Measurements from ENCODE around the gene TMEM132D. TPM values are rescaled to one million over a fixed set of nuclear protein-coding genes. Genes with fewer than 3 reads are reported as not detected.

The TMEM132D gene
- total RNA-seq, 5 donors from 2014 or later (not counting 1 experiment from before 2014, with no cell fraction given), result not detected

- no peak overlapping the region for H3K27ac Mint-ChIP-seq
- no peaks in the 10 kb centered on the region for H3K4me1 Mint-ChIP-seq
- no peaks in the 10 kb centered on the region for H3K9me3 ChIP-seq
- 88% methylated on average over 9 of the region's 10 CpGs for WGBS (ENCODE audit: insufficient coverage)
- H3K36me3 Mint-ChIP-seq, result no peaks in the 10 kb centered on the region
- H3K4me1 ChIP-seq (ENCODE audit: control insufficient read depth in 1 of 2, extremely low read depth in 1 of 2, insufficient read depth in 2 of 2, low read length in 2 of 2), result no peaks in the 10 kb centered on the region
- no peak overlapping the region for H3K4me3 ChIP-seq (ENCODE audit: control insufficient read depth in 1 of 2, extremely low read depth in 1 of 2, low read length in 1 of 2)
- ChIA-PET CTCF (no interaction called here), POLR2A (no interaction called here)
- H3K4me3 Mint-ChIP-seq, result no peak overlapping the region
- H3K9me3 Mint-ChIP-seq, result peaks cover under 1 to 20% (median 13%) of the 10 kb centered on the region in 3 donors
- H3K27ac ChIP-seq (ENCODE audit: low read length), result no peak overlapping the region
- no peaks in the 10 kb centered on the region for H3K27me3 Mint-ChIP-seq
- DNase-seq (no peak), ATAC-seq (replicated peaks in 1 of 4) (no peak)
- H3K36me3 ChIP-seq (ENCODE audit: control insufficient read depth in 2 of 2, extremely low read depth in 1 of 2, insufficient read depth in 1 of 2, low read length in 1 of 2), result no peaks in the 10 kb centered on the region
- peaks cover 0 to 4% of the 10 kb centered on the region in 2 experiments for H3K27me3 ChIP-seq (replicated peaks in 1 of 2; ENCODE audit: control insufficient read depth in 2 of 2, extremely low read depth in 1 of 2, insufficient read depth in 2 of 2, low read length in 1 of 2)
These were observed 23.6 kb upstream of the TMEM132D start for GRCh38 chr12:129927316-129927900.

- Mint-ChIP-seq H3K4me1 (no peaks in the 10 kb centered on the region), H3K27ac (no peak overlapping the region), H3K4me3 (no peak overlapping the region), H3K9me3 (no peaks in the 10 kb centered on the region), H3K36me3 (no peaks in the 10 kb centered on the region), H3K27me3 (peaks cover 5 to 7% of the 10 kb centered on the region in 2 donors)
- no peak overlapping the region for H3K27ac ChIP-seq (ENCODE audit: low read length)
- no peaks in the 10 kb centered on the region for H3K36me3 ChIP-seq (ENCODE audit: control insufficient read depth in 2 of 2, extremely low read depth in 1 of 2, insufficient read depth in 1 of 2, low read length in 1 of 2)
- ChIA-PET CTCF (interaction anchor here in 1 of 2 donors (0.6 to 1.3 kb wide), 3 partner anchors 1267 to 1652 kb away, joined by 3 to 4 read pairs (median 4); no protein-coding TSS in a partner anchor), POLR2A (no interaction called here)
- H3K27me3 ChIP-seq (replicated peaks in 1 of 2; ENCODE audit: control insufficient read depth in 2 of 2, extremely low read depth in 1 of 2, insufficient read depth in 2 of 2, low read length in 1 of 2), result peaks cover 0 to 10% of the 10 kb centered on the region in 2 experiments
- WGBS (ENCODE audit: insufficient coverage), result 11% methylated on average over 4 of the region's 8 CpGs
- no peak overlapping the region for H3K4me3 ChIP-seq (ENCODE audit: control insufficient read depth in 1 of 2, extremely low read depth in 1 of 2, low read length in 1 of 2)
- peak in 10 of 35 experiments; percentile 2 to 25 (median 4) for DNase-seq
- no peak for ATAC-seq (replicated peaks in 1 of 4)
- H3K9me3 ChIP-seq, result no peaks in the 10 kb centered on the region
- H3K4me1 ChIP-seq (ENCODE audit: control insufficient read depth in 1 of 2, extremely low read depth in 1 of 2, insufficient read depth in 2 of 2, low read length in 2 of 2), result no peaks in the 10 kb centered on the region
These were observed 7.7 kb upstream of the TMEM132D start for GRCh38 chr12:129911428-129912049.

DNA sequence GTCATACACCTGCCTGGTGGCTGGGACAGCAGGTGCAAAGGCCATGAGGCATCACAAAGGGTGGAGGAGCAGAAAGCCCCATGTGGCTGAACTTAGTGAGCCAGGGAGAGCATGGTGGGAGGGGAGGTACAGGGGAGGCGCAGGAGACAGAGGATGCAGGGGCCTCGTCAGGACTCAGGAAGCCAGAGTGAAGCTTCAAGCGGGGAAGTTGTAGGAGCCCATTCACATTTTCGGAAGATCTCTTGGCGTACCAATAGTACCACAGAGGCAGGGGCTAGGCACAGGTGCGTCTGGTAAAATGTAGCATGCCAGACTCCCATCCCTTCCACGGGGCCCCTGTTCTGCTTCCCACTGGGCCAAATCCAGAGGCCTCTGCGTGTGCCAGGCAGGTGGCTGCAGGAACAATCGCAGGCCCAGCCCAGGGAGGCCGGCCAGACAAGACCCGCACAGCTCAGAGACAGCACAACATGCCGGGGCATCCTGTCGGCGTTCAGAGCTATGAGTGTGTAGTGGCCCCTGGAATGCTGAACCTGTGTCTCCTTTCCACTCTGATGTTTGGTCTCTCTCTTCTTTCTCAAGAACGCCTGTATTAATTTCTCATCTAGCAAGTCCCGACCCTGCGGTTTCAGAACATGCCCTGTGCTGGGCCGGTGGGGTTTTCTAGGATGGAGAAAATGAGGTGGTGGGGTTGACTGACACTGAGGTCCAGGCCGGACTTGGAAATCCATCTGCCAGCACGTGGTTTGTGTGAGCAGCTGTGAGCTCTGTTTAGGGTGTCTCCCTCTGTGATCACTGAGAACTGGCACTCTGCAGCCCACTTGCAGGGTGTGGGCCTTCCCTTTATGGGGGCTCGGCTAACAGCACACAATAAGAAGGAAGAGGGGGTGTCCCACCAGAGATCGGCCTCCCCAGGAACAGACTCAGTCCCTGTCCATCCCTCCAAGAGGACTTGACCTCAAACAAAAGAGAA, 5.5 kb upstream of the TMEM132D start:
- H3K27me3 ChIP-seq (replicated peaks in 1 of 2; ENCODE audit: control insufficient read depth in 2 of 2, extremely low read depth in 1 of 2, insufficient read depth in 2 of 2, low read length in 1 of 2), result peaks cover 3 to 12% of the 10 kb centered on the region in 2 experiments
- no peaks in the 10 kb centered on the region for H3K9me3 ChIP-seq
- no peak for DNase-seq
- CTCF ChIA-PET, result no interaction called here
- Mint-ChIP-seq H3K27ac (no peak overlapping the region), H3K36me3 (no peaks in the 10 kb centered on the region), H3K4me1 (no peaks in the 10 kb centered on the region), H3K9me3 (no peaks in the 10 kb centered on the region), H3K27me3 (peaks cover 18 to 23% of the 10 kb centered on the region in 2 donors), H3K4me3 (no peak overlapping the region)
- H3K4me3 ChIP-seq (ENCODE audit: control insufficient read depth in 1 of 2, extremely low read depth in 1 of 2, low read length in 1 of 2), result no peak overlapping the region
- POLR2A ChIA-PET, result no interaction called here
- no peaks in the 10 kb centered on the region for H3K36me3 ChIP-seq (ENCODE audit: control insufficient read depth in 2 of 2, extremely low read depth in 1 of 2, insufficient read depth in 1 of 2, low read length in 1 of 2)
- WGBS (ENCODE audit: insufficient coverage), result 85% methylated on average over 15 of the region's 22 CpGs
- no peaks in the 10 kb centered on the region for H3K4me1 ChIP-seq (ENCODE audit: control insufficient read depth in 1 of 2, extremely low read depth in 1 of 2, insufficient read depth in 2 of 2, low read length in 2 of 2)
- H3K27ac ChIP-seq (ENCODE audit: low read length), result no peak overlapping the region
- no peak for ATAC-seq (replicated peaks in 1 of 4)

GRCh38 chr12:129903092-129903945, 506 bp downstream of the TMEM132D start:
- Histone ChIP-seq H3K27me3 (replicated peaks in 1 of 2; ENCODE audit: control insufficient read depth in 2 of 2, extremely low read depth in 1 of 2, insufficient read depth in 2 of 2, low read length in 1 of 2) (peaks cover 6 to 20% of the 10 kb centered on the region in 2 experiments), H3K27ac (ENCODE audit: low read length) (no peak overlapping the region), H3K9me3 (no peaks in the 10 kb centered on the region), H3K4me1 (ENCODE audit: control insufficient read depth in 1 of 2, extremely low read depth in 1 of 2, insufficient read depth in 2 of 2, low read length in 2 of 2) (no peaks in the 10 kb centered on the region), H3K36me3 (ENCODE audit: control insufficient read depth in 2 of 2, extremely low read depth in 1 of 2, insufficient read depth in 1 of 2, low read length in 1 of 2) (no peaks in the 10 kb centered on the region), H3K4me3 (ENCODE audit: control insufficient read depth in 1 of 2, extremely low read depth in 1 of 2, low read length in 1 of 2) (no peak overlapping the region)
- H3K4me1 Mint-ChIP-seq, result no peaks in the 10 kb centered on the region
- POLR2A ChIA-PET, result no interaction called here
- 10% methylated on average over 88 of the region's 93 CpGs for WGBS (ENCODE audit: insufficient coverage)
- no peaks in the 10 kb centered on the region for H3K36me3 Mint-ChIP-seq
- H3K27ac Mint-ChIP-seq, result no peak overlapping the region
- no peaks in the 10 kb centered on the region for H3K9me3 Mint-ChIP-seq
- ATAC-seq (replicated peaks in 1 of 4) (no peak), DNase-seq (no peak)
- H3K4me3 Mint-ChIP-seq, result no peak overlapping the region
- CTCF ChIA-PET, result no interaction called here
- H3K27me3 Mint-ChIP-seq, result peaks cover 36 to 42% of the 10 kb centered on the region in 2 donors

- Histone ChIP-seq H3K4me3 (ENCODE audit: control insufficient read depth in 1 of 2, extremely low read depth in 1 of 2, low read length in 1 of 2) (no peak overlapping the region), H3K27ac (ENCODE audit: low read length) (no peak overlapping the region), H3K9me3 (no peaks in the 10 kb centered on the region), H3K4me1 (ENCODE audit: control insufficient read depth in 1 of 2, extremely low read depth in 1 of 2, insufficient read depth in 2 of 2, low read length in 2 of 2) (no peaks in the 10 kb centered on the region), H3K27me3 (replicated peaks in 1 of 2; ENCODE audit: control insufficient read depth in 2 of 2, extremely low read depth in 1 of 2, insufficient read depth in 2 of 2, low read length in 1 of 2) (peaks cover 6 to 17% of the 10 kb centered on the region in 2 experiments), H3K36me3 (ENCODE audit: control insufficient read depth in 2 of 2, extremely low read depth in 1 of 2, insufficient read depth in 1 of 2, low read length in 1 of 2) (no peaks in the 10 kb centered on the region)
- Mint-ChIP-seq H3K27ac (no peak overlapping the region), H3K4me3 (no peak overlapping the region), H3K9me3 (no peaks in the 10 kb centered on the region), H3K36me3 (no peaks in the 10 kb centered on the region), H3K27me3 (peaks cover 36 to 40% of the 10 kb centered on the region in 2 donors), H3K4me1 (no peaks in the 10 kb centered on the region)
- WGBS (ENCODE audit: insufficient coverage), result 11% methylated on average over 17 of the region's 19 CpGs
- DNase-seq (no peak), ATAC-seq (replicated peaks in 1 of 4) (no peak)
- POLR2A ChIA-PET, result no interaction called here
- CTCF ChIA-PET, result no interaction called here
These were observed 1.3 kb downstream of the TMEM132D start for GRCh38 chr12:129902371-129903091.

All from T-cell (primary cell).